Stimulated activated CD4-positive, alpha-beta T cell treated with anti-CD3 and anti-CD28 coated beads, Interleukin-4, amount 100 ng/mL, for 24 hours (primary cell): Measurements from ENCODE around the gene ZNF581.

Source experiments
- DNase-seq: peaks from one replicate; pipeline ENCODE4 v3.0.0-alpha.2; 2020

The ZNF581 gene

GRCh38 chr19:55668603-55669348 lies 25.3 kb downstream of the ZNF581 start:
- no peak for DNase-seq

GRCh38 chr19:55669418-55670279 lies 26.2 kb downstream of the ZNF581 start:
- no peak for DNase-seq

GRCh38 chr19:55670280-55671053 lies 27.0 kb downstream of the ZNF581 start:
- no peak for DNase-seq

- DNase-seq: no peak
Observed at GRCh38 chr19:55671054-55671378, 27.6 kb downstream of the ZNF581 start.

GRCh38 chr19:55672418-55672817 lies 29.0 kb downstream of the ZNF581 start:
- DNase-seq: no peak

- no peak for DNase-seq
Observed at GRCh38 chr19:55673465-55673864, 30.0 kb downstream of the ZNF581 start.

- no peak for DNase-seq
Observed at GRCh38 chr19:55673889-55674288, 30.4 kb downstream of the ZNF581 start.

- DNase-seq: no peak
Observed at GRCh38 chr19:55674459-55674840, 31.0 kb downstream of the ZNF581 start.

- peak; percentile 98 for DNase-seq
Observed at GRCh38 chr19:55674841-55675660, 31.6 kb downstream of the ZNF581 start, which contains the start of gene EPN1. TSS of gene EPN1 (plus strand) at chr19:55675226. CDS start at chr19:55678628, 3,402 bp downstream.

- no peak for DNase-seq
Observed at GRCh38 chr19:55675661-55676354, 32.4 kb downstream of the ZNF581 start.

GRCh38 chr19:55676383-55676782 lies 32.9 kb downstream of the ZNF581 start:
- no peak for DNase-seq

GRCh38 chr19:55676889-55677505 lies 33.5 kb downstream of the ZNF581 start:
- no peak for DNase-seq

GRCh38 chr19:55677572-55678028 lies 34.2 kb downstream of the ZNF581 start:
- DNase-seq: no peak

GRCh38 chr19:55678121-55678671 lies 34.7 kb downstream of the ZNF581 start:
- DNase-seq: no peak

- DNase-seq: no peak
Observed at GRCh38 chr19:55679343-55680257, 36.2 kb downstream of the ZNF581 start.

GRCh38 chr19:55680339-55681130 lies 37.1 kb downstream of the ZNF581 start:
- no peak for DNase-seq

GRCh38 chr19:55681131-55682092 lies 38.0 kb downstream of the ZNF581 start:
- DNase-seq: no peak
